Sciatic nerve (tissue), 2 donors: Measurements from ENCODE around the gene PTCHD1. TPM values are rescaled to one million over a fixed set of nuclear protein-coding genes. Genes with fewer than 3 reads are reported as not detected.
A peak's percentile ranks its signal among the peaks of the same experiment; 100 is the strongest.

ENCODE experiments used
- ATAC-seq: fragments of 200-7000 bp; cut with Tn5 transposase; one replicate; pipeline ENCODE4 v1.9.1; 2020; ENCODE audit warnings: mild to moderate bottlenecking, moderate library complexity
- DNase-seq: peaks from one replicate; pipeline ENCODE4 v3.0.0-alpha.2; 2020; ENCODE audit warnings: low spot score
- intact Hi-C: fragments of 100-400 bp; cut with DNase I; formaldehyde crosslinking; loops from one replicate; pipeline ENCODE4 v1.14.2; 2022
- total RNA-seq: library from RNA; stranded (reverse); fragmentation: NEBNext Ultra II Directional; extraction: Animal tissue kit (Norgen Biotek cat#: 25700); gene quantifications from one replicate; pipeline ENCODE4 v1.2.1, GENCODE V29; 2021
- donor health status: DM: no; HTN: no; CAD: no.
- donor health status: DM: no; HTN: no; CAD: no.

Gene PTCHD1
- total RNA-seq, 1 donor from 2014 or later, result 0.04 TPM

DNA sequence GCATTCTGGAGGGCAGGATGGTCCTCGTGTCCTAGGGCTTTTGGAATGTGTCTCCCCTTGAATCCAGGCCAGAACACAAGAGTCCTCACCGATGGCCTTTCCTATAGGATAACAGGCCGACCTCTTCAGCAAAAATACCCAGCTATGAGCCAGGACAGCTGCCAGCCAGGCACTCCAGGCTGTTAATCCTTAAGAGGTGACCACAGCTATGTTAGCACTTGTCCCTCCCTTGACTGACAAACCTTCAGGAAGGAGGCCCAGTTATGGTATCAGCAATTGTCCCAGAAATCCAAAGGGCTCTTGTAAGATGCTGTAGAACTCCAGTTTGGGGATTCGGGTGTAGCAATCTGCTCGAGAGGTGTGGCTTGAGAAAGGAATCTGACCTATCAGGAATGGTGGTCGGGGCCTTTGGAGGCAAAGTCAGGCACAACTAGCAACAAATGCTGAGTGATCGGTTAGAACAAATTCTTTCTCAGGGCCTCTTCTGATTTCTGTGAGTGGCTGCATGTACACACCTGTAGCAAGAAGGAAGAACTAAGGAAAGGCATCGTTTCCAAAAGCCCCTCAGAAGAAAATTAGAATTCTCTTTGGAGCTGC lies 54.6 kb downstream of the PTCHD1 start:
- DNase-seq (no peak), ATAC-seq (no peak)
- intact Hi-C loops, result no loop called here

- intact Hi-C loops, result no loop called here
- DNase-seq (no peak), ATAC-seq (no peak)
These were observed 56.3 kb downstream of the PTCHD1 start for GRCh38 chrX:23390979-23391378.

DNA sequence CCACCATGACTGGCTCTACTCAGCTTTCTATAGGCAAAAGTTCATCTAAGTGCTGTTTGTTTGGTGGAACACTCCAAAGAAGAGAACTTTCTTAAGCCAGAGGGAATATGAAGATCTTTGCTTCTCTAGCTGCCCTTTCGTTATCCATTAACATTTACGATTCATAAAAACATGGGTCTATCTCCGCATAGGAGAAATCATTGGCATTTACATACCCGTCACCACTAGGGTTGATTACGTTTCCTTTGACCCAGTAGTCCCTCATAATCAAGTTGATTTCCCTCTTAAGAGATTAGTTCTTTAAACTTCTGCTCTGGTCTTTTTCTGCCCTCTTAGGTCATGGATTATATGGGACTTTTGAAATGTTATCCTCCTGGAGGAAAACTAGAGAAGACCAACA lies 57.5 kb downstream of the PTCHD1 start:
- DNase-seq (no peak), ATAC-seq (no peak)
- intact Hi-C loops, result no loop called here

DNA sequence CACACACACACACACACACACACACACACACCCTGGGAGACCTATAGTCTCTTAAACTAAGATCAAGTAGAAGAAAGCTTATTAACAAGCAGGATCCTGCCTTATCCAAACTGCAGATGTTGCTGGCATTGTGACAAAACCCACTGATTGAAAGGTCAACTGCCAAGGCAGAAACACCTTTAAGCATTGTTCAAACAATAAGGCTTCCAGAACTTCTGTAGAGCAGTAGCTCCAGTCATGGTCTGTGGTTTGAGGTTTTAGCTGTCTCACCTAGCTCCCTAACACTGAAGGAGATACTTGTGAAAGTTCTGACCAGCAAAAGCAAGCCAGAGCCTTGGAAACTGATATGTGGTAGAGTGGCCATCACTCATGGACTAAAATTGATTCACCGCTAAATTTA lies 59.8 kb downstream of the PTCHD1 start:
- no peak for DNase-seq
- intact Hi-C loops, result no loop called here
- ATAC-seq, result no peak

DNA sequence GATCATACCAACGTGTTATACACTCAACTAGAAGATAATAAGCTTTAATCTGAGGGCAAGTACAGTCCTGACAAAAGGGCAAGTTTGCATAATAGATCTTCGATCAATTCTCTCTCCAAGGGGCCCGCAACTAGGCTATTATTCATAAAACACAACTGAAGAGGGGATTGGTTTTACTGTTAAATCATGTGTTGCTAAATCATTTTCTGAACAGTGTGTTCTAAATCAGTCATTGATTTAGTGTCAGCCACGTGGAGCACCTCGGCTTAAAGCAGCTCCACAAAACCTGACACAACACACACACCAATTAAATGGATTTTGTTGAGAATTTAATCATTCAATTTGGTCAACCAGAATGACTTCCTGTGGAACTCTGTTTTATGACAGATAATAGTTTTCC lies 61.6 kb downstream of the PTCHD1 start:
- DNase-seq (no peak), ATAC-seq (no peak)
- intact Hi-C loops, result no loop called here

DNA sequence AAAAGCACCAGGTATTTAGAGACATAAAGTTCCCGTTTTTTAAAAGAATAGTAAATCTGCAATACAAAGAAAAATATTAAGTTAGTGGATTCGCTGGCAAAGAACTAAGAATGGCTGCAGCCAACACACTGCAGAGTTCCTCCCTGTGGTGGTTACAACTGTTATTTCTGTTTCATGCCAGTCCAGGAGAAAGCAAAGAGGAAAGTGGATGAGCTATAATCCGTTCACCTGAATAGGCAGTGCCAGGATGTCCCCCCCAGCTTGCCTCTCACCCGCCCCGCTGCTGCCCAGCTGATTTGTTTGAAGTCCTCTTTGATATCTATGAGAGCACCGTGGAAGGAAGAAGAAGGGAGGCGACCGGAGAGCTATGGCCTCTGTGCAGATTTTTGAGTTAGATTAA lies 63.9 kb downstream of the PTCHD1 start:
- intact Hi-C loops, result no loop called here
- no peak for ATAC-seq
- no peak for DNase-seq

DNA sequence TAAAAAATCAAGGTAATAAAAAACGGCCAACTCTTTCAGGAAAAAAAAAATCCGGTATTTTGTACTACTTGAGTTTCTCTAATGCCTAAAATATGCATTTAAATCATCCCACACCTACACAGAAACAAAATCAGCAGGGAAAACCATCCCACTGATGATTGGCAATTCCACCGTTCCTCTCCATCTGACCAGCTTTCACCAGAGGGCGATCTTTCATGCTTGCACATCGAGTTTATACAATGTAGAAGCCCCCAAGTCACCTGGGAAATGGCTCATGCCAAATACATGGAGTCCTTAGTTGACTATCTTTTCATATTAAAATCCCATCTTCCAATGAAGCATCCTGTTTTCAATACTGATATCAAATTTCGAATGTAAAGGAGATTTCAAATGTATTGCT lies 69.2 kb downstream of the PTCHD1 start:
- DNase-seq (no peak), ATAC-seq (no peak)
- intact Hi-C loops, result no loop called here

DNA sequence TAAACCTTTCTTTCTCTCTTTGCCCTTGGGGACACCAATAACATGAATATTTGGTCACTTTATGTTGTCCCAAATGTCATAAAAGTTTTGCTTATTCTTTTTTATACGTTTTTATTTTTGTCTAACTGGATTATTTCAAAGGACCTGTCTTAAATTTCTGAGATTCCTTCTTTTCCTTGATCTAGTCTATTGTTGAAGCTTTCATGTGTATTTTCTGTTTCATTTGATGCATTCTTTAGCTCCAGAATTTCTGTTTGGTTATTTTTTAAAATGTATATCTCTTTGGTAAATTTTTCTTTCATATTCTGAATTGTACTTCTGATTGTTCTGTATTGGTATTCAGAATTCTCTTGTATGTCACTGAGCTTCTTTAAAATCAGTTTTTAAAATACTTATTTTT lies 88.3 kb downstream of the PTCHD1 start:
- intact Hi-C loops, result no loop called here
- no peak for ATAC-seq
- DNase-seq, result no peak

- intact Hi-C loops, result no loop called here
- DNase-seq, result peak; percentile 73
- peak; percentile 95 for ATAC-seq
These were observed 99.8 kb downstream of the PTCHD1 start for GRCh38 chrX:23434356-23434884.

DNA sequence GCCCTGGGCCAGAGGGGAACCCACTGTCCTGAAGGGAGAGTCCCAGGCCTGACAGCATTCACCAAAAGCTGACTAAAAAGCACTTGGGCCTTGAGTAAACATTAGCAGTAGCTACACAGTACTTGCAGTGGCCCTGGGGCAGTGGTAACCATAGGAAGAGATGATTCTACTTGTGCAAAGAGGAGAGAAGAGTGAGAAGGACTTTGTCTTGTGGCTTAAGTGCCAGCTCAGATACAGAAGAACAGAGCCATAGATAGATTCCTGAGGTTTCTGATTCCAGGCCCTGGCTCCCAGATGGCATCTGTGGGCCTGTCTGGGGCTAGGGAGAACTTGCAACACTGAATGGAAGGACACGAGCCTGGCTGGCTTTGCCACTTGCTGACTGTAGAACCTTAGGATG lies 100.5 kb downstream of the PTCHD1 start:
- intact Hi-C loops, result no loop called here
- DNase-seq (no peak), ATAC-seq (no peak)

GRCh38 chrX:23435575-23435974 lies 100.9 kb downstream of the PTCHD1 start:
- DNase-seq (no peak), ATAC-seq (no peak)
- intact Hi-C loops, result no loop called here

DNA sequence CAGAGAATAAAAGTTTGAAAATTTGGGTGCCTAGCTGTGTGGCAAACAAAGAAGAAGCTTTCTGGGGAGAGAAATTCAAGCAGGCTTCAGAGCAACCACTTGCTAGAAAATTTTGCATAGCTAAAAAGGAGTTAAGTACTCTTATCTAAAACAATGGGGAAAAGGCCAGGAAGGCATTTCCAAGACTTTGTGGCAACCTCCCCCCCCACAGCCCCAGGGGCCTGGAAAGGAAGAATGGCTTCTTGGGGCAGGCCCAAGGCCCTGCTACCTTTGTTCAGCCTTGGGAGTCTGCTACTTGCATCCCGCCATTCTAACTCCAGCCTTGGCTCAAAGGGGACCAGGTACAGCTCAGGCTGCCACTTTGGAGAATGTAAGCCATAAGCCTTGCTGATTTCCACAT lies 102.2 kb downstream of the PTCHD1 start:
- intact Hi-C loops, result no loop called here
- no peak for ATAC-seq
- no peak for DNase-seq

GRCh38 chrX:23451266-23451665 lies 116.6 kb downstream of the PTCHD1 start:
- intact Hi-C loops, result no loop called here
- ATAC-seq (no peak), DNase-seq (no peak)
